ENCODE data around the gene PRKD2.

Gene PRKD2

GRCh38 chr19:46659151-46660007, 57.5 kb downstream of the PRKD2 start:
- Histone ChIP-seq H3K27ac (ENCODE audit: low read length) (no peak overlapping the region), H3K27me3 (ENCODE audit: low read depth, low read length) (peaks cover 16% of the 10 kb centered on the region), H3K4me2 (ENCODE audit: low read length) (peak overlapping the region; percentile 92), H4K20me1 (ENCODE audit: insufficient read depth, low read length) (no peaks in the 10 kb centered on the region), H3K4me1 (ENCODE audit: low read length) (peaks cover 24% of the 10 kb centered on the region), H3K79me2 (ENCODE audit: low read length) (no peaks in the 10 kb centered on the region), H2AFZ (ENCODE audit: low read depth, low read length) (0 out of 2 replicates have a peak overlapping the region, but pooled peaks have one; percentile 7), H3K9me3 (ENCODE audit: insufficient read depth, low read length) (no peaks in the 10 kb centered on the region), H3K4me3 (ENCODE audit: low read length) (peak overlapping the region; percentile 78), H3K9ac (ENCODE audit: low read length) (peak overlapping the region; percentile 33), H3K36me3 (replicated peaks; ENCODE audit: low read depth, low read length) (no peaks in the 10 kb centered on the region)
- TF ChIP-seq CTCF (IDR thresholded peaks at IDR 0.05; ENCODE audit: low read depth, low read length) (no peak), EZH2phosphoT487 (IDR thresholded peaks at IDR 0.05; ENCODE audit: low read depth) (no peak)

- Histone ChIP-seq H3K4me3 (ENCODE audit: low read length) (no peak overlapping the region), H4K20me1 (ENCODE audit: insufficient read depth, low read length) (no peaks in the 10 kb centered on the region), H3K9me3 (ENCODE audit: insufficient read depth, low read length) (no peaks in the 10 kb centered on the region), H3K4me1 (ENCODE audit: low read length) (peaks cover 18% of the 10 kb centered on the region), H3K27me3 (ENCODE audit: low read depth, low read length) (peaks cover 15% of the 10 kb centered on the region), H3K9ac (ENCODE audit: low read length) (no peak overlapping the region), H3K79me2 (ENCODE audit: low read length) (no peaks in the 10 kb centered on the region), H2AFZ (ENCODE audit: low read depth, low read length) (no peak overlapping the region), H3K36me3 (replicated peaks; ENCODE audit: low read depth, low read length) (no peaks in the 10 kb centered on the region), H3K27ac (ENCODE audit: low read length) (no peak overlapping the region), H3K4me2 (ENCODE audit: low read length) (no peak overlapping the region)
- TF ChIP-seq EZH2phosphoT487 (IDR thresholded peaks at IDR 0.05; ENCODE audit: low read depth), result no peak
- TF ChIP-seq CTCF (IDR thresholded peaks at IDR 0.05; ENCODE audit: low read depth, low read length), result no peak
These were observed 60.4 kb downstream of the PRKD2 start for GRCh38 chr19:46656541-46656940.

- no peak overlapping the region for H3K4me2 ChIP-seq (ENCODE audit: low read length)
- H3K36me3 ChIP-seq (replicated peaks; ENCODE audit: low read depth, low read length), result no peaks in the 10 kb centered on the region
- no peak overlapping the region for H3K27ac ChIP-seq (ENCODE audit: low read length)
- no peak overlapping the region for H2AFZ ChIP-seq (ENCODE audit: low read depth, low read length)
- H3K9ac ChIP-seq (ENCODE audit: low read length), result no peak overlapping the region
- H4K20me1 ChIP-seq (ENCODE audit: insufficient read depth, low read length), result no peaks in the 10 kb centered on the region
- TF ChIP-seq EZH2phosphoT487 (IDR thresholded peaks at IDR 0.05; ENCODE audit: low read depth) (no peak), CTCF (IDR thresholded peaks at IDR 0.05; ENCODE audit: low read depth, low read length) (no peak)
- H3K79me2 ChIP-seq (ENCODE audit: low read length), result no peaks in the 10 kb centered on the region
- H3K27me3 ChIP-seq (ENCODE audit: low read depth, low read length), result peaks cover 7% of the 10 kb centered on the region
- H3K9me3 ChIP-seq (ENCODE audit: insufficient read depth, low read length), result no peaks in the 10 kb centered on the region
- no peak overlapping the region for H3K4me3 ChIP-seq (ENCODE audit: low read length)
- H3K4me1 ChIP-seq (ENCODE audit: low read length), result peaks cover 10% of the 10 kb centered on the region
These were observed 62.2 kb downstream of the PRKD2 start for GRCh38 chr19:46654621-46655152.

- Histone ChIP-seq H4K20me1 (ENCODE audit: insufficient read depth, low read length) (no peaks in the 10 kb centered on the region), H3K4me3 (ENCODE audit: low read length) (no peak overlapping the region), H3K9ac (ENCODE audit: low read length) (no peak overlapping the region), H3K36me3 (replicated peaks; ENCODE audit: low read depth, low read length) (no peaks in the 10 kb centered on the region), H3K27me3 (ENCODE audit: low read depth, low read length) (peaks cover 3% of the 10 kb centered on the region; the same call in 1 of the 2 replicates), H3K9me3 (ENCODE audit: insufficient read depth, low read length) (no peaks in the 10 kb centered on the region), H3K79me2 (ENCODE audit: low read length) (no peaks in the 10 kb centered on the region), H3K4me1 (ENCODE audit: low read length) (peaks cover 13% of the 10 kb centered on the region), H3K27ac (ENCODE audit: low read length) (no peak overlapping the region), H3K4me2 (ENCODE audit: low read length) (no peak overlapping the region), H2AFZ (ENCODE audit: low read depth, low read length) (no peak overlapping the region)
- TF ChIP-seq CTCF (IDR thresholded peaks at IDR 0.05; ENCODE audit: low read depth, low read length) (no peak), EZH2phosphoT487 (IDR thresholded peaks at IDR 0.05; ENCODE audit: low read depth) (no peak)
These were observed 66.5 kb downstream of the PRKD2 start for GRCh38 chr19:46650445-46650844.

Measured in OCI-LY3 (cell line).